Measurements from ENCODE around the gene SWSAP1. TPM values are rescaled to one million over a fixed set of nuclear protein-coding genes. Genes with fewer than 3 reads are reported as not detected.
A peak's percentile ranks its signal among the peaks of the same experiment; 100 is the strongest.

Gene SWSAP1
- total and polyA plus RNA-seq, 2 donors (not counting 1 experiment from before 2014, with no cell fraction given), result 0.50 to 1.2 TPM

DNA sequence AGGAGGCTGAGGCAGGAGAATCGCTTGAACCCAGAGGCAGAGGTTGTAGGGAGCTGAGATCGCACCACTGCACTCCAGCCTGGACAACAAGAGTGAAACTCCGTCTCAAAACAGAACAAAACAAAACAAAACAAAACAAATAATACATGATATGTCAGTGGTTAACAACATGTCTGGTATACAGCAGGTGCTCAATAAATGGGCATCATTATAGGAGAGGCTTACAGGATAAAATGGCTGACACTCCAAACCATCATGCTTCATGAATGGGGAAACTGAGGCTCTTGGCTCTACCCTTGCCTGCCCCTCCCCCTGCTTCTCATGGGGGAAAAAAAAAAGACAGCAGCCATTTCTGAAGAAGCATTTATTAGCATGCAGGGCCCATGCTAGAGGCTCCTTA, 32.0 kb upstream of the SWSAP1 start:
- no peak overlapping the region for H3K9ac ChIP-seq (ENCODE audit: insufficient read depth, low read length)
- H3K4me3 ChIP-seq (replicated peaks in 1 of 4; ENCODE audit: control extremely low read depth in 1 of 4, insufficient read depth in 1 of 4, low read depth in 3 of 4, low read length in 4 of 4), result no peak overlapping the region
- no peaks in the 10 kb centered on the region for H3K27me3 ChIP-seq (ENCODE audit: control insufficient read depth, insufficient read depth, low read length)
- H4K20me1 ChIP-seq (ENCODE audit: control insufficient read depth, extremely low read depth, insufficient read depth, low read length), result no peaks in the 10 kb centered on the region
- no peaks in the 10 kb centered on the region for H3K79me2 ChIP-seq (ENCODE audit: control insufficient read depth, insufficient read depth, low read length)
- H3K4me1 ChIP-seq (ENCODE audit: control insufficient read depth, extremely low read depth, insufficient read depth, low read length), result peaks cover 14% of the 10 kb centered on the region
- no peaks in the 10 kb centered on the region for H3K9me3 ChIP-seq (ENCODE audit: control insufficient read depth, insufficient read depth, low read depth, low read length)
- H3K4me2 ChIP-seq (ENCODE audit: extremely low read depth, insufficient read depth, low read length), result no peak overlapping the region
- no peak overlapping the region for H2AFZ ChIP-seq (ENCODE audit: low read length)
- H3K36me3 ChIP-seq (ENCODE audit: control insufficient read depth, insufficient read depth, low read length), result peaks cover 3% of the 10 kb centered on the region
- no peak for TF ChIP-seq EZH2 (IDR thresholded peaks at IDR 0.05; ENCODE audit: low read length, missing control alignments)
- no peak for TF ChIP-seq CTCF (conservative IDR thresholded peaks at IDR 0.05 in 1 of 2, IDR thresholded peaks at IDR 0.05 in 1 of 2; ENCODE audit: low read depth in 1 of 2, low read length in 2 of 2)
- no peak overlapping the region for H3K27ac ChIP-seq (ENCODE audit: insufficient read depth, low read length)
- no peak for DNase-seq (ENCODE audit: low read depth in 2 of 2)

GRCh38 chr19:11345122-11345803, 29.2 kb upstream of the SWSAP1 start:
- peak in 1 of 2 donors; percentile 14 for DNase-seq (ENCODE audit: low read depth in 2 of 2)
- Histone ChIP-seq H3K36me3 (ENCODE audit: control insufficient read depth, insufficient read depth, low read length) (peaks cover 3% of the 10 kb centered on the region), H3K9me3 (ENCODE audit: control insufficient read depth, insufficient read depth, low read depth, low read length) (no peaks in the 10 kb centered on the region), H3K9ac (ENCODE audit: insufficient read depth, low read length) (no peak overlapping the region), H2AFZ (ENCODE audit: low read length) (no peak overlapping the region), H3K27me3 (ENCODE audit: control insufficient read depth, insufficient read depth, low read length) (no peaks in the 10 kb centered on the region), H3K4me2 (ENCODE audit: extremely low read depth, insufficient read depth, low read length) (peak overlapping the region; percentile 76), H3K79me2 (ENCODE audit: control insufficient read depth, insufficient read depth, low read length) (no peaks in the 10 kb centered on the region), H3K27ac (ENCODE audit: insufficient read depth, low read length) (no peak overlapping the region), H4K20me1 (ENCODE audit: control insufficient read depth, extremely low read depth, insufficient read depth, low read length) (no peaks in the 10 kb centered on the region), H3K4me3 (replicated peaks in 1 of 4; ENCODE audit: control extremely low read depth in 1 of 4, insufficient read depth in 1 of 4, low read depth in 3 of 4, low read length in 4 of 4) (peak overlapping the region; percentile 66 to 90 (median 84)), H3K4me1 (ENCODE audit: control insufficient read depth, extremely low read depth, insufficient read depth, low read length) (peaks cover 11% of the 10 kb centered on the region)
- no peak for TF ChIP-seq EZH2 (IDR thresholded peaks at IDR 0.05; ENCODE audit: low read length, missing control alignments)

- peak within 1 kb of the TSS; percentile 95 for H3K4me2 ChIP-seq (ENCODE audit: extremely low read depth, insufficient read depth, low read length)
- H3K27ac ChIP-seq (ENCODE audit: insufficient read depth, low read length), result peak within 1 kb of the TSS; percentile 85
- peak within 1 kb of the TSS; percentile 73 for H3K9ac ChIP-seq (ENCODE audit: insufficient read depth, low read length)
- no peak for TF ChIP-seq CTCF (conservative IDR thresholded peaks at IDR 0.05 in 1 of 2, IDR thresholded peaks at IDR 0.05 in 1 of 2; ENCODE audit: low read depth in 1 of 2, low read length in 2 of 2)
- TF ChIP-seq EZH2 (IDR thresholded peaks at IDR 0.05; ENCODE audit: low read length, missing control alignments), result no peak
- H3K4me3 ChIP-seq (replicated peaks in 1 of 4; ENCODE audit: control extremely low read depth in 1 of 4, insufficient read depth in 1 of 4, low read depth in 3 of 4, low read length in 4 of 4), result peak within 1 kb of the TSS; percentile 66 to 90 (median 84)
- H4K20me1 ChIP-seq (ENCODE audit: control insufficient read depth, extremely low read depth, insufficient read depth, low read length), result no peaks in the 10 kb centered on the region
- peaks cover 2% of the 10 kb centered on the region for H3K36me3 ChIP-seq (ENCODE audit: control insufficient read depth, insufficient read depth, low read length)
- H2AFZ ChIP-seq (ENCODE audit: low read length), result peak within 1 kb of the TSS; percentile 89
- no peaks in the 10 kb centered on the region for H3K79me2 ChIP-seq (ENCODE audit: control insufficient read depth, insufficient read depth, low read length)
- peaks cover 11% of the 10 kb centered on the region for H3K4me1 ChIP-seq (ENCODE audit: control insufficient read depth, extremely low read depth, insufficient read depth, low read length)
- DNase-seq (ENCODE audit: low read depth in 2 of 2), result peak; percentile 99
- H3K27me3 ChIP-seq (ENCODE audit: control insufficient read depth, insufficient read depth, low read length), result no peaks in the 10 kb centered on the region
- no peaks in the 10 kb centered on the region for H3K9me3 ChIP-seq (ENCODE audit: control insufficient read depth, insufficient read depth, low read depth, low read length)
Measured at GRCh38 chr19:11346104-11346940, 28.1 kb upstream of the SWSAP1 start, which contains the start of the genes CCDC159 and TMEM205. Gene CCDC159 (plus strand): TSS chr19:11346519. CDS start chr19:11346607, 88 bp downstream. Gene TMEM205 (minus strand): TSS chr19:11346268. CDS start chr19:11345619, 649 bp downstream.

Data from fibroblast of lung (primary cell).